Activated T-cell treated with anti-CD3 and anti-CD28 coated beads, Interleukin-2, amount 50 U/mL, for 24 hours (primary cell): ENCODE results near the gene MSX2.

Source experiments
- DNase-seq: peaks from one replicate; pipeline ENCODE4 v3.0.0-alpha.2; 2020
- H3K27ac Mint-ChIP-seq: 2 replicates; pipeline ENCODE4 v1.8.0; 2020; ENCODE audit warnings: mild to moderate bottlenecking, mixed read lengths
- H3K27me3 Mint-ChIP-seq: 2 replicates; pipeline ENCODE4 v1.8.0; 2020; ENCODE audit warnings: mixed read lengths
- H3K36me3 Mint-ChIP-seq: 2 replicates; pipeline ENCODE4 v1.8.0; 2020; ENCODE audit warnings: low read depth, mixed read lengths
- H3K4me1 Mint-ChIP-seq: 2 replicates; pipeline ENCODE4 v1.8.0; 2020; ENCODE audit warnings: low read depth, mixed read lengths
- H3K4me3 Mint-ChIP-seq: 2 replicates; pipeline ENCODE4 v1.8.0; 2020; ENCODE audit warnings: mild to moderate bottlenecking, moderate library complexity, mixed read lengths
- H3K9me3 Mint-ChIP-seq: 2 replicates; pipeline ENCODE4 v1.8.0; 2020; ENCODE audit warnings: mixed read lengths

MSX2 gene

DNA sequence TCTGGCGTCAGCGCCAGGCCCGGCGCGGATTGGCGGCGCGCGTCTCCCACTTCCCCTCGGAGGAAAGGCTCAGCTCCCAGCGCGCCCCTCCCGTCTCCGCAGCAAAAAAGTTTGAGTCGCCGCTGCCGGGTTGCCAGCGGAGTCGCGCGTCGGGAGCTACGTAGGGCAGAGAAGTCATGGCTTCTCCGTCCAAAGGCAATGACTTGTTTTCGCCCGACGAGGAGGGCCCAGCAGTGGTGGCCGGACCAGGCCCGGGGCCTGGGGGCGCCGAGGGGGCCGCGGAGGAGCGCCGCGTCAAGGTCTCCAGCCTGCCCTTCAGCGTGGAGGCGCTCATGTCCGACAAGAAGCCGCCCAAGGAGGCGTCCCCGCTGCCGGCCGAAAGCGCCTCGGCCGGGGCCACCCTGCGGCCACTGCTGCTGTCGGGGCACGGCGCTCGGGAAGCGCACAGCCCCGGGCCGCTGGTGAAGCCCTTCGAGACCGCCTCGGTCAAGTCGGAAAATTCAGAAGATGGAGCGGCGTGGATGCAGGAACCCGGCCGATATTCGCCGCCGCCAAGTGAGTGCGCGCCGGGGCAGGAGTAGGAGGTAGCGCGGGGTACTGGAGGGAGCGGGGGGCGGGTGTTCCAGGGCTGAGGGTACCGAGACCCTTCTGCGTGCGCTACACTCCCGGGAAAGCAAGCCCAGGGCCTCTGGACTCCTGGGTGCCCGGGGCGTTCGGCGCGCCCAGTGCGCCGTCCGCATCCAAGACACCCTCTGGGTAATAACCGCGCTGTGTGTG lies at the start of gene MSX2:
Gene MSX2, plus strand, starts transcription at position 99 of the 777 bp plus-strand sequence. Its CDS starts 78 bp downstream, at position 177.
- Mint-ChIP-seq H3K36me3 (no peaks in the 10 kb centered on the region), H3K27ac (no peak within 1 kb of the TSS), H3K4me1 (peaks cover 17% of the 10 kb centered on the region), H3K27me3 (peaks cover 91% of the 10 kb centered on the region), H3K4me3 (peak within 1 kb of the TSS; percentile 54), H3K9me3 (no peaks in the 10 kb centered on the region)
- no peak for DNase-seq

- peaks cover 4% of the 10 kb centered on the region for H3K27me3 Mint-ChIP-seq
- no peak for DNase-seq
- no peak overlapping the region for H3K4me3 Mint-ChIP-seq
- H3K36me3 Mint-ChIP-seq = no peaks in the 10 kb centered on the region
- no peak overlapping the region for H3K27ac Mint-ChIP-seq
- no peaks in the 10 kb centered on the region for H3K4me1 Mint-ChIP-seq
- H3K9me3 Mint-ChIP-seq = no peaks in the 10 kb centered on the region
These were observed 49.3 kb upstream of the MSX2 start for GRCh38 chr5:174675110-174675509.

- Mint-ChIP-seq H3K4me1 (no peaks in the 10 kb centered on the region), H3K27ac (no peak overlapping the region), H3K9me3 (no peaks in the 10 kb centered on the region), H3K36me3 (no peaks in the 10 kb centered on the region), H3K4me3 (no peak overlapping the region), H3K27me3 (peaks cover 4% of the 10 kb centered on the region)
- no peak for DNase-seq
These were observed 48.5 kb upstream of the MSX2 start for GRCh38 chr5:174675916-174676315.

GRCh38 chr5:174678107-174678506 lies 46.3 kb upstream of the MSX2 start:
- H3K9me3 Mint-ChIP-seq = no peaks in the 10 kb centered on the region
- DNase-seq = no peak
- peaks cover 7% of the 10 kb centered on the region for H3K27me3 Mint-ChIP-seq
- no peak overlapping the region for H3K4me3 Mint-ChIP-seq
- H3K27ac Mint-ChIP-seq = no peak overlapping the region
- no peaks in the 10 kb centered on the region for H3K4me1 Mint-ChIP-seq
- H3K36me3 Mint-ChIP-seq = no peaks in the 10 kb centered on the region

DNA sequence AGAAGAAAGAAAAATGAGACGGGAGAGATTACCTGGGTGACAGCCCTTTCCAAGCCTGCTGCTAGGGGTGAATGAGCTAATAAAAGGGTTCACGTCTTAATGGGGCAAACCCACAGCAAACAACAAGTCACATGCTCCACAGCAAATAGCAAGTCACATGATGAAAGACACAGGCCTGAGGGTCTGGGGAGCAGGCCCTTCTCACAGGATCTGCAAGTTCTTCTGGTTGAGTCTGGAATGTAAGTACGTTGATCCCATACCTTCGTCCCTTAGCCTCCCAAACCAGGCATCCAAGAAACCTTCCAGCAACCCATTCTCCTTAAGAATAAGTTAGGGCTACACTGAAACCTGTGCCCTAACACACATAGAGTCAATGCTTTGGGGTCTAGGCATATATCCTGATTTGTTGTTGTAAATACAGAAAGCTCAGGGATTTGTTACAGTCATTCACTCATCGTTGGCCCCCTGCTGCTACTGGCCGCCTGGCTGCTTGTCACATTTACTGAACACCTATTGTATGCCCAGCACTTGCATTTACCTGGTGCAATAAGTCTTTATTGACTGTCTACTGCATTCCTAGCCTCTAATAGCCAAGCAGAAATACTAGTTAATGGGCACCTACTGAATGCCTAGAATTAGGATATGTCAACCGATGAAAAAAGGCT lies 43.3 kb upstream of the MSX2 start:
- H3K9me3 Mint-ChIP-seq = no peaks in the 10 kb centered on the region
- H3K4me3 Mint-ChIP-seq = no peak overlapping the region
- peaks cover 10% of the 10 kb centered on the region for H3K27me3 Mint-ChIP-seq

GRCh38 chr5:174687503-174687902 lies 36.9 kb upstream of the MSX2 start:
- Mint-ChIP-seq H3K9me3 (no peaks in the 10 kb centered on the region), H3K27me3 (peaks cover 55% of the 10 kb centered on the region), H3K4me3 (no peak overlapping the region), H3K36me3 (no peaks in the 10 kb centered on the region), H3K27ac (no peak overlapping the region), H3K4me1 (peaks cover 6% of the 10 kb centered on the region)
- no peak for DNase-seq

More for the DNA sequence above, 43.3 kb upstream of the MSX2 start:
- Mint-ChIP-seq H3K27ac (no peak overlapping the region), H3K4me1 (no peaks in the 10 kb centered on the region), H3K36me3 (no peaks in the 10 kb centered on the region)
- no peak for DNase-seq

DNA sequence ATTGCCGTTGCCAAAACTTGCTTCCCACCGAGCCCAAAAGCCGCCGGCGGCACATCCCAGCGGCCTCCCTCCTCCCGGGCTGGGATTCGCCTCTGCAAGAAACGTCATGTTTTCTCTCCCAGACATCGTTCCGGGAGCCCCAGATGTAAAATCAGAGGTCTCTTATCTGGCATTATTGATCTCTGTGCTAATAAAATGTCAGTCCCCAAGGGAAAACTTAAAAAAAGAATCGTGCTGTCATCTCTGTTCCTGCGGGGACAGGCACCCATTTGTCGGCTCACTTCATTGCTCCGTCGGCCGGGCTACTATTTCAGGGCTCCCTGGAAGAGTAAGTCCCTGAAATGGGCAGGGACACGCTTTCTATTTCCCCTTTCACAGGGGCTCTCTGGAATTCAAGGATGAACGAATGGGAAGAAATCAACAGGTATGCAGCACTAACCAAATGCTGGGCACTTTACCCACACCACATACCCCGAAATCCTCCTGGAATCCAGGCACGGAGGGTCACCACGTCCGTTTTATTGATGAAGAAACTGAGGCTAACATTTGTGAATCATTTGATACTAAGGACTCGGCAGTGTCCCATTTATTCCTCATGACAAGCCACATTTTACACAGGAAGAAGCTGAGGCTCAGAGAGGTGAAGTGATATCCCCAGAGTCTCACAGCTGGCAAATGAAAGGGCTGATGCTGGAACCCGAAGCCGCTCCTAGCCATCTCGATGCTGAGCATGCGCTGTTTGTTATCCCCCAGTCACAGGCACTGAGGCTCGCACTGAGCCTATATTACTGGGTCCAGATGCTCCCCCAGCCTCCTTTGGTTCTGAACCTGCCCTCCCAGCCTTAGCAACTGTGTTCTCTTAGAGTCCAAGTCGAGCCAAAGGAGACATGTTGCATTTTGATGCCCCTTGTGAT lies 35.7 kb upstream of the MSX2 start:
- H3K9me3 Mint-ChIP-seq = no peaks in the 10 kb centered on the region
- no peak for DNase-seq
- no peak overlapping the region for H3K4me3 Mint-ChIP-seq
- H3K27ac Mint-ChIP-seq = no peak overlapping the region
- H3K4me1 Mint-ChIP-seq = peaks cover 9% of the 10 kb centered on the region
- peaks cover 67% of the 10 kb centered on the region for H3K27me3 Mint-ChIP-seq
- no peaks in the 10 kb centered on the region for H3K36me3 Mint-ChIP-seq

- no peak overlapping the region for H3K27ac Mint-ChIP-seq
- H3K27me3 Mint-ChIP-seq = peaks cover 79% of the 10 kb centered on the region
- no peak overlapping the region for H3K4me3 Mint-ChIP-seq
- no peak for DNase-seq
- peaks cover 9% of the 10 kb centered on the region for H3K4me1 Mint-ChIP-seq
- H3K9me3 Mint-ChIP-seq = no peaks in the 10 kb centered on the region
- H3K36me3 Mint-ChIP-seq = no peaks in the 10 kb centered on the region
These were observed 34.1 kb upstream of the MSX2 start for GRCh38 chr5:174690271-174690670.

- no peak for DNase-seq
- Mint-ChIP-seq H3K36me3 (no peaks in the 10 kb centered on the region), H3K4me3 (no peak overlapping the region), H3K4me1 (peaks cover 9% of the 10 kb centered on the region), H3K9me3 (no peaks in the 10 kb centered on the region), H3K27me3 (peaks cover 82% of the 10 kb centered on the region), H3K27ac (no peak overlapping the region)
These were observed 32.0 kb upstream of the MSX2 start for GRCh38 chr5:174692381-174692780.

- DNase-seq = no peak
- H3K27ac Mint-ChIP-seq = no peak overlapping the region
- peaks cover 76% of the 10 kb centered on the region for H3K27me3 Mint-ChIP-seq
- H3K36me3 Mint-ChIP-seq = no peaks in the 10 kb centered on the region
- H3K9me3 Mint-ChIP-seq = no peaks in the 10 kb centered on the region
- H3K4me3 Mint-ChIP-seq = no peak overlapping the region
- peaks cover 9% of the 10 kb centered on the region for H3K4me1 Mint-ChIP-seq
These were observed 31.4 kb upstream of the MSX2 start for GRCh38 chr5:174692982-174693422.

DNA sequence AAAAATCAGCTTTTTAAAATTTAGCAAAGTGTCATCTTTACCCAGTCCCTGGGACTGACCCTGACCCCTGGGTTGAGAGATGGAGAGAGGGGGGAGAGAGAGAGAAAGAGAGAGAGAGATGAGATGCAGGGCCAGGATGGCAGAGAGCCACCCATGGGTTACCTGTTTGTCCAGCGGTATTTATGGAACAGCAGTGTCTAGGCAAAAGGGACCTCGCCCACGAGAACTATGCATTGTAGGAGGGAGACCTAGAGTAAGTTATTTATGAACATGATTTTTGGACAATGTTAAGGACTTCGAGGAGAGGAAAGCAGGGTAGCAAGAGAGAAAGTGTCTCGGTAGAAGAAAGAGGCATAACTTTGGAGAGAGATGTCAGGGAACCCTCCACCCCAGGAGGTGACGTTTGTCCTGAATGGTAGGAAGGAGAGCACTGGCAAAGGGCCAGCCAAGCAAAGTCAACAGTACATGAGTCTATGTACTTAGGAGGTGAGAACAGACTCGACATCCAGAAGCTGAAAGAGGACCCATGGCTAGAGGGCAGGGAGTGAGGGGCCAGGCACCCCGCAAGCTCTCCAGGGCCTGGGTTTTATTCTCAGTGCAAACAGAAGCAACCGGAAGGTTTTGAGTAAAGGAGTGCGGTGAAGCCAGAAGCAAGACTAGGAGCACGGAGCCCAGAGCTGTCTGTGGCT lies 30.5 kb upstream of the MSX2 start:
- no peak for DNase-seq
- Mint-ChIP-seq H3K4me3 (no peak overlapping the region), H3K9me3 (no peaks in the 10 kb centered on the region), H3K36me3 (no peaks in the 10 kb centered on the region), H3K27ac (no peak overlapping the region), H3K4me1 (peaks cover 4% of the 10 kb centered on the region), H3K27me3 (peaks cover 70% of the 10 kb centered on the region)

DNA sequence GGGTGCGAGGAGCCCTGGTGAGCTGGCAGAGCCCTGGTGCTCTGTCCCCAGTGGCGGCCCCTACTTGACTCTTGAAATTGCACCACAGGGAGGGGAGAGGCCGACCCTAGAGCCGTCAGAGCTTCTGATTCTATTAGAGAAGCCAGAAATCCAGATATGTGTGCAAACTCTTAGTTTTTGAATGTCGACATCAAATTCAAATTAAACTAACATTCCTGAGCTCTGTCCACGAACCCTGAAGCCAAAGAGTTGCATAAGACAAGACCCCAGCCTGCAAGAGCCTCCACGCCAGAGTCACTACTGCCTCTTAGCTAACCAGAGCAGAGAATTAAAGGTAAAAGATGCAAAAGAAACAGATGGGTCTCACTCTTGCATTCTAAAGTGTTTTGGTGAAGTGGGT lies 29.8 kb upstream of the MSX2 start:
- Mint-ChIP-seq H3K4me1 (peaks cover 4% of the 10 kb centered on the region), H3K4me3 (no peak overlapping the region), H3K9me3 (no peaks in the 10 kb centered on the region), H3K27ac (no peak overlapping the region), H3K27me3 (peaks cover 62% of the 10 kb centered on the region), H3K36me3 (no peaks in the 10 kb centered on the region)
- no peak for DNase-seq

DNA sequence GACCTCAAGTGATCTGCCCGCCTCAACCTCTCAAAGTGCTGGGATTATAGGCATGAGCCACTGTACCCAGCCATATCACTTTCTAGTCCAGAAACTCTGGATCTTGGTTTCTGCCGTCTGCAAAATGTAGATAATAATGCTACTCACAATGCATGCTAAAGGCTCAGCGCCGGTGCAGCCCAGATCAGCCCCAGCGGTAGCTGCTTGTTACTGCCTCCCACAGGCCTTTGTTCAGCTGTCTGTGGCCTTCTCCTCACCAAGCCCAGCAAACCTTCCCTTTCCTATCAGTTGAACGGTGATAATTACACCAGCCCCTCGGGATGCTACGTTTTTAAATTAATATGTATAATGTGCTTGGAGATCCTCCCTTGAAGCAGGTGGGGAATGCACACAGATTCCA lies 26.2 kb upstream of the MSX2 start:
- no peaks in the 10 kb centered on the region for H3K9me3 Mint-ChIP-seq
- H3K27ac Mint-ChIP-seq = no peak overlapping the region
- no peaks in the 10 kb centered on the region for H3K4me1 Mint-ChIP-seq
- no peaks in the 10 kb centered on the region for H3K36me3 Mint-ChIP-seq
- H3K4me3 Mint-ChIP-seq = no peak overlapping the region
- DNase-seq = no peak
- peaks cover 35% of the 10 kb centered on the region for H3K27me3 Mint-ChIP-seq

- H3K4me1 Mint-ChIP-seq = no peaks in the 10 kb centered on the region
- no peak overlapping the region for H3K4me3 Mint-ChIP-seq
- no peaks in the 10 kb centered on the region for H3K36me3 Mint-ChIP-seq
- peaks cover 25% of the 10 kb centered on the region for H3K27me3 Mint-ChIP-seq
- H3K27ac Mint-ChIP-seq = no peak overlapping the region
- no peaks in the 10 kb centered on the region for H3K9me3 Mint-ChIP-seq
- DNase-seq = no peak
These were observed 25.3 kb upstream of the MSX2 start for GRCh38 chr5:174699131-174699530.
